Vagina (tissue), 2 donors: ENCODE results near the gene PRIMPOL. TPM values are rescaled to one million over a fixed set of nuclear protein-coding genes. Genes with fewer than 3 reads are reported as not detected.
"Not testable (repeated sequence)": the region's sequence is repeated elsewhere in the genome, so short reads cannot be mapped to it uniquely, and the experiment has no call there.

Experiments used
- DNase-seq, 2 donors: peaks; one replicate each; pipeline ENCODE4 v3.0.0-alpha.2; 2017; ENCODE audit errors: extremely low spot score in 2 of 2
- H3K27ac ChIP-seq: fragments of 200-600 bp; sonication (generic); one replicate; pipeline ENCODE4 v1.5.1; 2019
- H3K27me3 ChIP-seq: fragments of 200-600 bp; sonication (generic); one replicate; pipeline ENCODE4 v1.5.1; 2019
- H3K36me3 ChIP-seq, 2 donors: fragments of 200-600 bp; sonication (generic); one replicate each; pipeline ENCODE4 v1.5.1; 2017 to 2019
- H3K4me1 ChIP-seq: fragments of 200-600 bp; sonication (generic); one replicate; pipeline ENCODE4 v1.5.1; 2019
- H3K4me3 ChIP-seq, 2 donors: fragments of 200-600 bp; sonication (generic); 1 replicate in 1 of 2; 2 replicates in 1 of 2; pipeline ENCODE4 v1.5.1; 2016 to 2019
- H3K9me3 ChIP-seq: fragments of 200-600 bp; sonication (generic); one replicate; pipeline ENCODE4 v1.5.1; 2019
- POLR2A ChIP-seq, 2 donors: fragments of 450-650 bp; IDR thresholded peaks; one replicate each; pipeline ENCODE4 v1.6.1; 2017; ENCODE audit warnings: antibody characterized with exemption in 2 of 2, mild to moderate bottlenecking in 2 of 2, moderate library complexity in 2 of 2
- POLR2AphosphoS5 ChIP-seq, 2 donors: sonication (generic); formaldehyde crosslinking; IDR thresholded peaks; one replicate each; pipeline ENCODE4 v1.9.0; 2017; ENCODE audit warnings: antibody characterized with exemption in 2 of 2, mild to moderate bottlenecking in 2 of 2, low read depth in 1 of 2; ENCODE audit not compliant: insufficient read depth in 1 of 2
- intact Hi-C: fragments of 100-400 bp; cut with DNase I; formaldehyde crosslinking; loops from one replicate; pipeline ENCODE4 v1.15.1; 2023
- total RNA-seq: library from RNA; depleted of rRNA; stranded (reverse); fragments of >200 nt; gene quantifications from one replicate; pipeline ENCODE4 v1.2.3, GENCODE V29; 2016
- TF ChIP-seq, protein P1 (sequence below), 3 experiments: fragments of 450-650 bp in 2 of 3; fragments of 200-600 bp in 1 of 3; sonication (generic) in 1 of 3; IDR thresholded peaks; one replicate each; pipeline ENCODE4 v1.5.1; 2017 to 2019; ENCODE audit warnings: antibody characterized with exemption in 3 of 3, mild to moderate bottlenecking in 2 of 3, moderate library complexity in 2 of 3

PRIMPOL gene
- total RNA-seq, 1 donor from 2014 or later, result 14.0 TPM

- Histone ChIP-seq H3K27me3 (no peaks in the 10 kb centered on the region), H3K36me3 (no peaks in the 10 kb centered on the region), H3K9me3 (no peaks in the 10 kb centered on the region), H3K4me1 (peaks cover 20% of the 10 kb centered on the region), H3K27ac (no peak overlapping the region), H3K4me3 (peak overlapping the region; percentile 59 to 80)
- TF ChIP-seq POLR2AphosphoS5 (IDR thresholded peaks at IDR 0.05; ENCODE audit: insufficient read depth in 1 of 2, low read depth in 1 of 2) (no peak), POLR2A (IDR thresholded peaks at IDR 0.05) (no peak)
- TF ChIP-seq, protein P1, sequence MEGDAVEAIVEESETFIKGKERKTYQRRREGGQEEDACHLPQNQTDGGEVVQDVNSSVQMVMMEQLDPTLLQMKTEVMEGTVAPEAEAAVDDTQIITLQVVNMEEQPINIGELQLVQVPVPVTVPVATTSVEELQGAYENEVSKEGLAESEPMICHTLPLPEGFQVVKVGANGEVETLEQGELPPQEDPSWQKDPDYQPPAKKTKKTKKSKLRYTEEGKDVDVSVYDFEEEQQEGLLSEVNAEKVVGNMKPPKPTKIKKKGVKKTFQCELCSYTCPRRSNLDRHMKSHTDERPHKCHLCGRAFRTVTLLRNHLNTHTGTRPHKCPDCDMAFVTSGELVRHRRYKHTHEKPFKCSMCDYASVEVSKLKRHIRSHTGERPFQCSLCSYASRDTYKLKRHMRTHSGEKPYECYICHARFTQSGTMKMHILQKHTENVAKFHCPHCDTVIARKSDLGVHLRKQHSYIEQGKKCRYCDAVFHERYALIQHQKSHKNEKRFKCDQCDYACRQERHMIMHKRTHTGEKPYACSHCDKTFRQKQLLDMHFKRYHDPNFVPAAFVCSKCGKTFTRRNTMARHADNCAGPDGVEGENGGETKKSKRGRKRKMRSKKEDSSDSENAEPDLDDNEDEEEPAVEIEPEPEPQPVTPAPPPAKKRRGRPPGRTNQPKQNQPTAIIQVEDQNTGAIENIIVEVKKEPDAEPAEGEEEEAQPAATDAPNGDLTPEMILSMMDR (IDR thresholded peaks at IDR 0.05), result no peak
- intact Hi-C loops, result loop anchor here (10.0 kb wide), 1 partner anchor 90 kb away; the partner anchor contains the start of genes CASP3 and PRIMPOL
- DNase-seq, result no peak
Observed at GRCh38 chr4:184734758-184735157, 85.2 kb downstream of the PRIMPOL start.

DNA sequence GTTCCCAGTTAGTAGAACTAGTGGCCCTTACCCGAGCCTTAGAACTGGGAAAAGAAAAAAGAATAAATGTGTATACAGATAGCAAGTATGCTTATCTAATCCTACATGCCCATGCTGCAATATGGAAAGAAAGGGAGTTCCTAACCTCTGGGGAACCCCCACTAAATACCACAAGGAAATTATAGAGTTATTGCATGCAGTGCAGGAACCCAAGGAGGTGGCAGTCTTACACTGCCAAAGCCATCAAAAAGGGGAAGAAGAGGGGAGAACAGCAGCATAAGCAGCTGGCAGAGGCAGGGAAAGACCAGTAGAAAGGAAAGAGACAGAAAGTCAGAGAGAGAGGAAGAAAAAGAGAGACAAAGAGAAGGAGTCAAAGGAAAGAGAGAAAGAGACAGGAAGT lies 90.0 kb downstream of the PRIMPOL start:
- not testable (repeated sequence) for H3K27ac ChIP-seq, H3K36me3 ChIP-seq, H3K9me3 ChIP-seq, H3K4me3 ChIP-seq, H3K27me3 ChIP-seq, H3K4me1 ChIP-seq, DNase-seq
- intact Hi-C loops, result loop anchor here (10.0 kb wide), 1 partner anchor 95 kb away; the partner anchor contains the start of genes CASP3 and PRIMPOL

- peaks cover 8% of the 10 kb centered on the region for H3K4me1 ChIP-seq
- intact Hi-C loops, result loop anchor here (10.0 kb wide), 1 partner anchor 244 kb away; no protein-coding TSS in a partner anchor
- no peak for DNase-seq
- no peak for TF ChIP-seq POLR2AphosphoS5 (IDR thresholded peaks at IDR 0.05; ENCODE audit: insufficient read depth in 1 of 2, low read depth in 1 of 2)
- TF ChIP-seq, protein P1 (IDR thresholded peaks at IDR 0.05), result no peak
- TF ChIP-seq POLR2A (IDR thresholded peaks at IDR 0.05), result no peak
- H3K27ac ChIP-seq, result no peak overlapping the region
- H3K9me3 ChIP-seq, result no peaks in the 10 kb centered on the region
- H3K36me3 ChIP-seq, result no peaks in the 10 kb centered on the region
- no peak overlapping the region for H3K4me3 ChIP-seq
- no peaks in the 10 kb centered on the region for H3K27me3 ChIP-seq
Observed at GRCh38 chr4:184740980-184741391, 91.4 kb downstream of the PRIMPOL start.

DNA sequence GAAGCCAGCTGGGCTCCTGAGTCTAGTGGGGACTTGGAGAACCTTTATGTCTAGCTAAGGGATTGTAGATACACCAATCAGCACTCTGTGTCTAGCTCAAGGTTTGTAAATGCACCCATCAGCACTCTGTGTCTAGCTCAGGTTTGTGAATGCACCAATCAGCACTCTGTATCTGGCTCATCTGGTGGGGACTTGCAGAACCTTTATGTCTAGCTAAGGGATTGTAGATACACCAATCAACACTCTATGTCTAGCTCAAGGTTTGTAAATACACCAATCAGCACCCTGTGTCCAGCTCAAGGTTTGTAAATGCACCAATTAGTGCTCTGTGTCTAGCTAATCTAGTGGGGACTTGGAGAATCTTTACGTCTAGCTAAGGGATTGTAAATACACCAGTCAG lies 92.1 kb downstream of the PRIMPOL start:
- not testable (repeated sequence) for H3K9me3 ChIP-seq, H3K4me3 ChIP-seq, H3K27me3 ChIP-seq, H3K27ac ChIP-seq, H3K36me3 ChIP-seq, DNase-seq
- intact Hi-C loops, result loop anchor here (10.0 kb wide), 1 partner anchor 243 kb away; no protein-coding TSS in a partner anchor
- H3K4me1 ChIP-seq, result peaks cover 15% of the 10 kb centered on the region

DNA sequence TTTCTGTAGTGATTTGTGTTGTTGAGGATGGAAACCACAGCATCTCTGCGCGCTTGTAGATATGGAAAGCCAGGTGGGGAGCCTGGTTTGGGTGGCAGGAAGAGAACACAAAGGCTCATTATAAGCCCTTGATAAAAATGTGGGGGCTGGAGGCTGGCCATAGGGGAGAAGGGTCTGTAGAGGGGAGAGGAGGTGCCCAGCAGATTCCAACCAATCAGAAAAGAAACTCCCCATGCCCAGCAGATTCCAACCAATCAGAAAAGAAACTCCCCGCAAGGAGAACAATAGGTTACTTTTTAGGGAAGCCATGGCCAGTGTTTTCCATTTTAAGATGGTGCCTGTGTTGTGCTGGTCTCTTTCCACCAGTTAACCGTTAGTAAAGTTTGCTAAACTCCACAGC lies 94.1 kb downstream of the PRIMPOL start:
- TF ChIP-seq, protein P1 (IDR thresholded peaks at IDR 0.05), result no peak
- TF ChIP-seq POLR2A (IDR thresholded peaks at IDR 0.05) (no peak), POLR2AphosphoS5 (IDR thresholded peaks at IDR 0.05; ENCODE audit: insufficient read depth in 1 of 2, low read depth in 1 of 2) (no peak)
- Histone ChIP-seq H3K4me1 (peaks cover 35% of the 10 kb centered on the region), H3K36me3 (no peaks in the 10 kb centered on the region), H3K9me3 (no peaks in the 10 kb centered on the region), H3K4me3 (no peak overlapping the region), H3K27me3 (no peaks in the 10 kb centered on the region), H3K27ac (no peak overlapping the region)
- intact Hi-C loops, result loop anchor here (10.0 kb wide), 1 partner anchor 241 kb away; no protein-coding TSS in a partner anchor
- no peak for DNase-seq

DNA sequence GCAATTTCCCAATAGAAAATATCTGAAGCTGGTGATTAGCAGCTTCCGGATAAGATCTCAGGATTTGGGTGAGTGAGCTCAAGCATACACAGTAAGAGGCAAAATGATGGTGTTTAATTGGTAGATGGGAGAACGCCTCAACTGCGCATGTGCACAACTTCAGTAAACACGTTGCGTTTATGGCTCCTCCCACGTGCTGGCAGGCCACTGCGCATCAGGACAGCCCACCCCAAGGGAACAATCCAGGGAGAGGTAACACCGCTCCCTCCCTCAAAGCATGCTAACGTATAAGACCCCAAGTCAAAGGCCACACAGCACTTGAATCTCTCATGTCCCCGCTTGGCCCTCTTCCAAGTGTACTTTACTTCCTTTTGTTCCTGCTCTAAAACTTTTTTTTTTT lies 94.7 kb downstream of the PRIMPOL start:
- Histone ChIP-seq H3K9me3 (no peaks in the 10 kb centered on the region), H3K4me3 (no peak overlapping the region), H3K36me3 (no peaks in the 10 kb centered on the region), H3K4me1 (peaks cover 41% of the 10 kb centered on the region), H3K27ac (no peak overlapping the region), H3K27me3 (no peaks in the 10 kb centered on the region)
- no peak for DNase-seq
- no peak for TF ChIP-seq POLR2A (IDR thresholded peaks at IDR 0.05)
- TF ChIP-seq POLR2AphosphoS5 (IDR thresholded peaks at IDR 0.05; ENCODE audit: insufficient read depth in 1 of 2, low read depth in 1 of 2), result no peak
- TF ChIP-seq, protein P1 (IDR thresholded peaks at IDR 0.05), result no peak
- intact Hi-C loops, result loop anchor here (10.0 kb wide), 1 partner anchor 241 kb away; no protein-coding TSS in a partner anchor
